Keratinocyte (primary cell): Measurements from ENCODE around the gene SPTBN5.

Experiments
- CTCF ChIP-seq, 3 experiments: IDR thresholded peaks in 1 of 3; conservative IDR thresholded peaks in 1 of 3; optimal IDR thresholded peaks in 1 of 3; 2 replicates in 2 of 3; 3 replicates in 1 of 3; pipeline versions ENCODE3 to v1.5.1; 2011; ENCODE audit warnings: low read length in 3 of 3, mild to moderate bottlenecking in 3 of 3, moderate library complexity in 2 of 3, control low read depth in 1 of 3, inconsistent platforms in 1 of 3; ENCODE audit not compliant: insufficient read depth in 2 of 3; ENCODE audit errors: extremely low read depth in 1 of 3
- EZH2 ChIP-seq: IDR thresholded peaks from one replicate; pipeline ENCODE4 v1.6.1; 2012; ENCODE audit warnings: inconsistent platforms, mild to moderate bottlenecking, low read length, moderate library complexity

- TF ChIP-seq CTCF (optimal IDR thresholded peaks at IDR 0.05 in 1 of 3, IDR thresholded peaks at IDR 0.05 in 1 of 3, conservative IDR thresholded peaks at IDR 0.05 in 1 of 3; ENCODE audit: extremely low read depth in 1 of 3, insufficient read depth in 2 of 3, low read length in 3 of 3) = no peak
- TF ChIP-seq EZH2 = no peak
Observed at GRCh38 chr15:41851755-41852370, 42.0 kb downstream of the SPTBN5 start.
